ENCODE measurements around the gene CCDC192.

CCDC192 gene

GRCh38 chr5:127885176-127885575 is 182.0 kb downstream of the CCDC192 start:
- no peak for DNase-seq (ENCODE audit: low read depth)

GRCh38 chr5:127886081-127886480 is 182.9 kb downstream of the CCDC192 start:
- DNase-seq (ENCODE audit: low read depth) = no peak

GRCh38 chr5:127887282-127887681 is 184.1 kb downstream of the CCDC192 start:
- no peak for DNase-seq (ENCODE audit: low read depth)

- no peak for DNase-seq (ENCODE audit: low read depth)
These were observed 188.8 kb downstream of the CCDC192 start for GRCh38 chr5:127891942-127892341.

- DNase-seq (ENCODE audit: low read depth) = no peak
These were observed 189.4 kb downstream of the CCDC192 start for GRCh38 chr5:127892467-127893207.

GRCh38 chr5:127893232-127893631 is 190.0 kb downstream of the CCDC192 start:
- no peak for DNase-seq (ENCODE audit: low read depth)

- no peak for DNase-seq (ENCODE audit: low read depth)
These were observed 191.3 kb downstream of the CCDC192 start for GRCh38 chr5:127894461-127894860.

- DNase-seq (ENCODE audit: low read depth) = no peak
These were observed 195.5 kb downstream of the CCDC192 start for GRCh38 chr5:127898551-127899213.

GRCh38 chr5:127899214-127899610 is 196.0 kb downstream of the CCDC192 start:
- DNase-seq (ENCODE audit: low read depth) = no peak

GRCh38 chr5:127906562-127907204 is 203.5 kb downstream of the CCDC192 start:
- DNase-seq (ENCODE audit: low read depth) = no peak

- no peak for DNase-seq (ENCODE audit: low read depth)
These were observed 204.7 kb downstream of the CCDC192 start for GRCh38 chr5:127907907-127908306.

GRCh38 chr5:127909066-127909465 is 205.9 kb downstream of the CCDC192 start:
- no peak for DNase-seq (ENCODE audit: low read depth)

GRCh38 chr5:127909821-127910220 is 206.6 kb downstream of the CCDC192 start:
- DNase-seq (ENCODE audit: low read depth) = no peak

GRCh38 chr5:127910307-127910956 is 207.2 kb downstream of the CCDC192 start:
- no peak for DNase-seq (ENCODE audit: low read depth)

GRCh38 chr5:127911619-127912018 is 208.4 kb downstream of the CCDC192 start:
- DNase-seq (ENCODE audit: low read depth) = no peak

- DNase-seq (ENCODE audit: low read depth) = no peak
These were observed 209.2 kb downstream of the CCDC192 start for GRCh38 chr5:127912411-127912810.

GRCh38 chr5:127916885-127917573 is 213.8 kb downstream of the CCDC192 start:
- no peak for DNase-seq (ENCODE audit: low read depth)

- no peak for DNase-seq (ENCODE audit: low read depth)
These were observed 216.0 kb downstream of the CCDC192 start for GRCh38 chr5:127919006-127919796.

- DNase-seq (ENCODE audit: low read depth) = no peak
These were observed 216.6 kb downstream of the CCDC192 start for GRCh38 chr5:127919818-127920217.

- DNase-seq (ENCODE audit: low read depth) = no peak
These were observed 217.7 kb downstream of the CCDC192 start for GRCh38 chr5:127920936-127921335.

GRCh38 chr5:127922603-127923002 is 219.4 kb downstream of the CCDC192 start:
- no peak for DNase-seq (ENCODE audit: low read depth)

Measured in T follicular helper cell (primary cell).